GM20000 (cell line): ENCODE results near the gene FHIP1B.
"Not testable (repeated sequence)": the region's sequence is repeated elsewhere in the genome, so short reads cannot be mapped to it uniquely, and the experiment has no call there.

Experiments used
- DNase-seq: peaks from one replicate; pipeline ENCODE4 v3.0.0; 2012; ENCODE audit warnings: low spot score
- CTCF ChIP-seq: IDR thresholded peaks from 2 replicates; pipeline ENCODE4 v1.5.1; 2012; ENCODE audit warnings: mild to moderate bottlenecking, control low read depth; ENCODE audit errors: extremely low read depth, missing control alignments

Gene FHIP1B

GRCh38 chr11:6251120-6251733 lies 16.8 kb upstream of the FHIP1B start:
- peak; percentile 43 for TF ChIP-seq CTCF
- DNase-seq, result peak; percentile 77

GRCh38 chr11:6249770-6250555 lies 15.5 kb upstream of the FHIP1B start:
- no peak for DNase-seq

GRCh38 chr11:6248897-6249296 lies 14.5 kb upstream of the FHIP1B start:
- not testable (repeated sequence) for DNase-seq

More at GRCh38 chr11:6249770-6250555, 15.5 kb upstream of the FHIP1B start:
- TF ChIP-seq CTCF, result no peak

GRCh38 chr11:6248248-6248647 lies 13.8 kb upstream of the FHIP1B start:
- DNase-seq, result no peak
- TF ChIP-seq CTCF, result no peak

GRCh38 chr11:6245536-6245935 lies 11.1 kb upstream of the FHIP1B start:
- no peak for DNase-seq
- no peak for TF ChIP-seq CTCF

- TF ChIP-seq CTCF, result no peak
- DNase-seq, result no peak
Measured at GRCh38 chr11:6241316-6241715, 6.9 kb upstream of the FHIP1B start.

GRCh38 chr11:6240781-6241180 lies 6.3 kb upstream of the FHIP1B start:
- no peak for TF ChIP-seq CTCF
- DNase-seq, result no peak

- no peak for DNase-seq
- no peak for TF ChIP-seq CTCF
Measured at GRCh38 chr11:6240139-6240538, 5.7 kb upstream of the FHIP1B start.
